NCI-H2107 treated with DMSO at 0.1 percent for 48 hours (cell line): ENCODE measurements around the gene DHRS13.

Experiments used
- DNase-seq: peaks from one replicate; lab custom pipeline; 2025; ENCODE audit not compliant: unreplicated experiment; lab: John Stamatoyannopoulos, UW

DHRS13 gene, protein sequence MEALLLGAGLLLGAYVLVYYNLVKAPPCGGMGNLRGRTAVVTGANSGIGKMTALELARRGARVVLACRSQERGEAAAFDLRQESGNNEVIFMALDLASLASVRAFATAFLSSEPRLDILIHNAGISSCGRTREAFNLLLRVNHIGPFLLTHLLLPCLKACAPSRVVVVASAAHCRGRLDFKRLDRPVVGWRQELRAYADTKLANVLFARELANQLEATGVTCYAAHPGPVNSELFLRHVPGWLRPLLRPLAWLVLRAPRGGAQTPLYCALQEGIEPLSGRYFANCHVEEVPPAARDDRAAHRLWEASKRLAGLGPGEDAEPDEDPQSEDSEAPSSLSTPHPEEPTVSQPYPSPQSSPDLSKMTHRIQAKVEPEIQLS

DNA sequence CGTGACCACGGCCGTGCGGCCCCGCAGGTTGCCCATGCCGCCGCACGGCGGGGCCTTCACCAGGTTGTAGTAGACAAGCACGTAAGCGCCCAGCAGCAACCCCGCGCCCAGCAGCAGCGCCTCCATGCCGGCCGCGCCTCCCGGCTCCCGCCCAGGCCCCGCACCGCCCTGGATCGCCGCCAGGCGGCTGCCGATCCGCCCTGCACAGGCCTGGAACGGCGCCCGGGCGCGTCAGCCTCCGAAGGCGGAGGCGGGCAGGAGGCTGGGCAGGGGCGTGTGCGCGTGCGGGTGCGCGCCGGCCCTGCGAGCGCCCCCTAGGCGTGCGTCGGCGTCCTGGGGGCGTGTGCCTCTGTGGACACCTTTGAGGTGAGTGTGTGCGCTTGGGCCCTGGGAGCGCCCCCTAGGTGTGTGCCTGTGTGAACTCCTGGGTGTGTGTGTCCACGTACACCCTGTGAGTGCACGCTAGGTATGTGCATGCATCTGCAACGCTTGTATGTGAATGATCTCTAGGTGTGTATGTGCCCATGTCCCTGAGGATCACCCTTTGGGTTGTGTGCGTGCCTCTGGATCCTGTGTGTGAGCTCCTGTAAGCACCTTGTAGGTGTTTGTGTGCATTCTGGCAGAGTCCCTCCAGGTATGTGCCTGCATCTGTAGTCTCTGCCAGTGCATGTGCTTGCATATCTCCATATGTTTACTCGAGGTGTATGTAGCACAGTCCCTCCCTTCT, at the start of gene DHRS13:
Gene DHRS13, minus strand, starts transcription at position 261 of the 727 bp plus-strand sequence. Its CDS starts 135 bp downstream, at position 126.
- DNase-seq: peak; percentile 88

DNA sequence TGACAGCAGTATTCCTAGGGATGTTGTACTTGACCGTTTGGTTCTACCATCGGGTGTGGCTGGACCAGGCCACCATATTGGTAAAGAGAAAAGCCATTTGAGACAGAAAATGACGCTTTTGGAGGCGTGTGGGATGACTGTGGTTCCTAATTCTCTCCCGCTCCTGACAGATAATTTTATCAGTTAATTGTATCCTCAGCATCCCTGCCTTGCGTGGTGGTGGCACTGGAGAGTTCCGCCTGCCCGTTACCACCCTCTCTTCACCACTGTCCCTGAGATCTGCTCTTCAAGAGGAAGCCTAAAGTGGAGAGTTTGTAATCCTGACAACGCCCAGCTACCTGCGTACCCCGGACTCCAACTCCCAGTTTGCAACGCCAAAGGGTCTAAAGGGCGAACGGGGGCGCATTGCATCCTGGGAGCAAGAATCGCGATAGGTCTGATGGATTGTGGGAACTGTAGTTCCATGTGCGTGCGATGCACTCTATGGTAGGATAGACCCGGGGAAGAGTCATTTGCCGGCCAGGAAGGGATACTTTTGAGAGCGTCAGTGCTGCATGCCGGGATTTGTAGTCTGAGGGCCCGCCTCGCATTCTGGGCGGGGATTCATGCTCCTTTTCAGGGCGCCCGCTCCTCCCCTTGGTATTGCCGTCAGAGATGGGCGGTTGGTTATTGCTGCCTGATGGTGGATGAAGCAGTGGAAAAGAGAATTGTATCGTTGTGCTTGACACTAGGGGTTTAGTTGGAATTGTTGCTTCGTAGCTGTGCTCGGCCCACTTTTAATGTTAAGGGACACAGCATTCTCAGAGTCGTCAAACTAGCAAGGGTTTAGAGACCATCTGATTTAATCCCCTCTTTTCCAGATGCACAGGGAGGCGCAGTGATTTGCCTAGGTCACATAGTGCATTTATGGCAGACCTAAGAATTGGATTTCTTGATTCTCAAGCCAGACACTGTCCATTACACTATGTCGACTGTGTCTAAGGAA, 49.4 kb upstream of the DHRS13 start:
- DNase-seq: peak; percentile 98

DNA sequence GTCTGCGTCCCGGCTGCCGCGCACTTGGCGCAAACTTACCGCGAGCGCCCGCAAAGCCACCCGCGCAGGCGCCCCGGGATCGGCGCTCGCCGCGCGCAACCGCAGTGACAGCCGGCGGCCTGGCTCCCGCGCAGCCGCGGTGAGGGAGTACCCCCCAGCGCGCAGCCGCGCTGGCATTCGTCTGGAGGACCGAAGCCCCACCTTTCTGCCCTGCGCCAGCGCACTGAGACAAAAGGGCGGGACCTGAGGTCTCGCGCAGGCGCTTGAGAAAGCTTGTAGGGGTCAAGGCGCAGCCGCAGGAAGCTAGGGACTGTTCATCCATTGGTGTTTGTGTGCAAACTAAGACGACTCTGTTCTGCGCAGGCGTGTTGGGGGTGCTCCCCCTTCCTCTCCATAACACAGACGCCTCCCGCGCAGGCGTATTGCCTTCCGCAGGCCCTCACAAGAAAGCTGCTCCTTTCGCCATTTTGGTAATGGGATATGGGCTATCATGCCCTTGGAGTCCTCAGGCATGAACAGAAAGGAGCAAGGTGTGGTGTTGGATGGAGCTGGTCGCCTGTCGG, 48.6 kb upstream of the DHRS13 start, which contains the start of gene PHF12:
Gene PHF12, minus strand, starts transcription at position 91 of the 563 bp plus-strand sequence. CDS start 558 bp downstream, outside the sequence.
- DNase-seq: peak; percentile 100

DNA sequence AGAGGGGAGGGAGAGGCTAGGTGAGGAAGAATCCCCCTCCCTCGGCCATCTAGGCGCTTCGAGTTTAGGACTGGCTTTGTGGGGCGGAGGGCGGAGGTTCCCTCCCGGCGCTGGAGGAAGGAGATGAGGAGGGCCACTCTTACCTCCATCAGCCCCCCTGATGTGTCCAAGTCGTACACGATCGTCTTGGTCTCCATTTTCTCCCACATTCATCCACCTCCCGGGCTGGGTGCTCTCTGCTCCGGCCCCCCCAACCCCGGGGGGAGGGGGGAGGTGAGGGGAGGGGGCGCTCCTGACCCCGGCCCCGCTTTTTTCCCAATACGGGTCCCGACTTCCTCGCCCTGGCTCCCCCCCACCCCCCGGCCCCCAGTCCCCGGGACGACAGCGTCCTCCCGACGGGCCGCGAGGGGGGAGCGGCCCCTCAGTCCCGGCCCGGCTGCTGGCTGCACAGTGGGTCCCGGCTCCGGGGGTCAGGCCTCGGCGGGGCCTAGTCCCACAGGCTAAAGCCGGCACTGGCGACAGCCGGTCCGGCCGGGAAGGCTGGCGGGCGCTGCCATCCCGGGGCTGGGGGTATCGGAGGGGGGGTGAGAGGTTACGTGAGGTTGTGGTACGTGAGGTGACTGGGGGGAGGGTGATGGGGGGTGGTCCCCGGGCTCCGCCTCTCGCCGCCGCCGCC, 48.0 kb upstream of the DHRS13 start:
- no peak for DNase-seq

DNA sequence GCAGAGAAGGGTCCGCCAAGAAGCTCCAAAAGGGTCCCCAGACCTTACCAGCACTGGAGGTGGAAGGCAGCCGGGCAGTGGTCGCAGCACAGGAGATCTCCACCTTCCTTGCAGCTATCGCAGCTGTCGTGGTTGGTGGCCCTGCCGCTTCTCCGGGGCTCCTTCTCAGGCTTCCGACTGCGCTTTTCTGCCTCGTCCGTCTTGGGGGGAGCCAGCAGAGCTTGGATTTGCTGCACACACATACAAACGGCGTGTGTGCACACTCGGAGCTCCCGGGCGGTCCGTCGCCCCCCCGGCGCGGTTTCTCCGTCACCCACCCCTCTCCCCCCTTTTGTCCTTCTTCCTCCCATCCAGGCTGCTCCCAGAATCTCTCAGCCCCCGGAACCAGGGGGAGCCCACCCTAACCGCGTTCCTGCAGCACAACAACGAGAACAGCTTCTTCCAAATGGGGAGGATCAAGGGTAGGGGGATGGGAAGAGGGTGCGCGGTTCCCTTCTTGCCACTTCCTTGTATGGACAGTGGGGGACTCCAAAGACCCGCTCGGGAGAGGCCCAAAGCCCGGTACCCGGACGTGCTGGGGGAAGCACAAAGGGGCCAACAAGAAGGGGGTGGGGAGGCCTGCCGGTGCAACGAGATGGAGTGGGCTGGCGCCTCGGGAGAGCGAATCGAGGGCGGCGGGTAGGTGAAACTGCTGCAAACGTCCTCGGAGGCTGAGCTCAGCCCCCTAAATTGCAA, 47.3 kb upstream of the DHRS13 start:
- peak; percentile 30 for DNase-seq

DNA sequence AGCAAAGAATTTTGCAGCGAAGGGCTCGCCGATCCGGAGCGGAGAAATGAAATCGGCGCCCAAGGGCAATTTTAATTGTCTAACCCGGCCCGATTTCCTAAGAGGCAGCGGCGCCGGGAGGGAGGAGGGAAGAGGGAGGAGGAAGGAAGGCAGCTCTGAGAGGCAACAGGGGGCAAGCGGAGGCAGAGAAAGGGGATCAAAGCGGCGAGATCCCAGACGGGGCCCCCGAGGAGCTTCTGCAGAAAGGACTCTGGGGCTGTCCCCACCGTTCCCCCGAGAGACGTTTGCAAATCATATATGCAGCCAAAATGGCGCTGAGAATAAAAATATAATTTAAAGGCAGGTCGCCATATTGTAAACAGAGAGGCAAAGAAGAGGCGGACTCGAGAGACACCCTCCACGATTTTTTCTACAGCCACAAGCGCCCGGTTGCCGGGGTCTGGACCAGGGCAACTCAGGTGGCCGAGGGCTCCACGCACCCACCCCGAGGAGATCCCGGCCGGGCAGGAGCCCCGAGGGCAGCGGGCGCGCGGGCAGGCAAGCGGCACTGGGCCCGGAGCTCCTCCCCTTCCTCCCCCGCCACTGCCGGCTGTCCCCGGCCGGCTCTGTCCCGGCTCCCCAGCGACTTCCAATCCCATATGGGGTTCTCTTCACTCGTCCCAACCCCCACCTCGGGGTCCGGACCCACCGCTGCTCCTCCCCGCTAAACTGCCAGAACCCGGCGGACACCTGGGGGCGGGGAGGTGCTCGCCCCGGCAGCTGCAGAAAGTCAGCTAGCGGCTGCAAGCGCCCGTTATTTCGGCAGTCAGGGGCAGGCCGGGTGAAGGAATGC, 46.5 kb upstream of the DHRS13 start:
- DNase-seq: peak; percentile 38

DNA sequence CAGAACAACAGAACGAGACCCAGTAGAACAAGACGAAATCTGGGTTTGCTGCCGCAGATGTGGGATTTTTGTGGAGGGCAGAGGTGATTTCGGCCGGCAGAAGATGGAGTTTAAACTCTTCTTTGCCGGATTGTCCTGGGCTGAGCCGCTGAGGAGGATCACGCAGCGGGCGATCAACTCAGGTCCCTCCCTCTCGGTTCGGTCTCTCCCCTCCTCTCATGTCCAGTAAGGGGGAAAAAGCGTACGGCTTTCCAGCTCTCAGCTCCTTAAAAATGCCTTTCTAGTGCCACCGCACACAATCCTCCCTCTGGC, 46.0 kb upstream of the DHRS13 start:
- DNase-seq: no peak

DNA sequence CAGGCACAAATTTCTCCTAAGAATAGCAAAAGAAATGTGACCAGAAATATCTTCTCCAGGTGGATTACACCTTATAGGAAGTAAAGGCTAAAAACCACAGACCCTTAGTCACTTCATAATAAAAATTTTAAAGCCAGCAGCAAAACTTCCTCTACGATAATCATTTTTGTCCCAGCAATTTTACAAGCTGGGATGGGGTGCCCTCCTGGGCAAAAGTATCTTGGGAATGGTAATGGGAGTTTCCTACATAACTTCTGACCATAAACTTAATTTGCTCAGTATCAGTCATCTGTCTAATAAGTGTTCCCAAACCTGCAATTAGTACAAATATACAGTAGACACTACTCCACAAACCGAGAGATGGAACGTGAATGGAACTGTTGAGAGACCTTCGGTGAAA, 45.5 kb upstream of the DHRS13 start:
- DNase-seq: no peak

DNA sequence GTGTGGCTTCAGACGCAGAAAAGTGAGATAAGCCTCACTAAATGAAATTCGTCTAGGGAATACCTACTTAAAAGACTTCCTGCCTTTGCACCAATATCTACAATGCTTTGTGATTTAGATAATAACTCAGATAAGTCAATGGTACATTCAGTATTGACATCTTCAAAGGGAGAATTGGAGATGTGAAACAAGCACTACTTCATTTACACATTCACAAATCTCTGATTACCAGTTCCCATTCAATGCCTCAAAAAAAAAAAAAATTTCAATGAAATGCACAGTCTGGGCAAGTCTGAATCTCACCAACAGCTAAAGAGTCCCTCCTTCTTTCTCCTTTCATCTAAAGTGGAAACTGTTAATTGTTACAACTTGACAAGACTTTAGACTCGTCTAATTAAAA, 44.8 kb upstream of the DHRS13 start:
- DNase-seq: no peak

DNA sequence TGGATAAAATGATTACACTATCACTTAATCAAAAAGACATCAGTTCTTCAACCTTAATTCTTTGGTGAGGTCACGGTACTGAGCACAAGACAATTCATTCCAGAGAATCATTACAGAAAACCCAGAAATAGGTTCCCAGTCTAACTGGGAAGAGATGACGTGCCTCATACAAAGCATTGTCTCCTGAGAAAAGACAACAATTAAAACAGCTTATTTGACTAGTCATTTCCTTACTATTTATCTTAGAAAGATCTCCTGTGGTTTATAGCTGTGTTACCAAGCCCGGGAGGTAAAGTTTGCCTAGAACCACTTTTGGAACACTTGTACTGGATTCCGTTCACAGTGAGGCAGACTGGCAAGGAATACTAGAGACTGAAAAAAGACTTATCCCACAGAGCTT, 43.4 kb upstream of the DHRS13 start:
- DNase-seq: no peak

DNA sequence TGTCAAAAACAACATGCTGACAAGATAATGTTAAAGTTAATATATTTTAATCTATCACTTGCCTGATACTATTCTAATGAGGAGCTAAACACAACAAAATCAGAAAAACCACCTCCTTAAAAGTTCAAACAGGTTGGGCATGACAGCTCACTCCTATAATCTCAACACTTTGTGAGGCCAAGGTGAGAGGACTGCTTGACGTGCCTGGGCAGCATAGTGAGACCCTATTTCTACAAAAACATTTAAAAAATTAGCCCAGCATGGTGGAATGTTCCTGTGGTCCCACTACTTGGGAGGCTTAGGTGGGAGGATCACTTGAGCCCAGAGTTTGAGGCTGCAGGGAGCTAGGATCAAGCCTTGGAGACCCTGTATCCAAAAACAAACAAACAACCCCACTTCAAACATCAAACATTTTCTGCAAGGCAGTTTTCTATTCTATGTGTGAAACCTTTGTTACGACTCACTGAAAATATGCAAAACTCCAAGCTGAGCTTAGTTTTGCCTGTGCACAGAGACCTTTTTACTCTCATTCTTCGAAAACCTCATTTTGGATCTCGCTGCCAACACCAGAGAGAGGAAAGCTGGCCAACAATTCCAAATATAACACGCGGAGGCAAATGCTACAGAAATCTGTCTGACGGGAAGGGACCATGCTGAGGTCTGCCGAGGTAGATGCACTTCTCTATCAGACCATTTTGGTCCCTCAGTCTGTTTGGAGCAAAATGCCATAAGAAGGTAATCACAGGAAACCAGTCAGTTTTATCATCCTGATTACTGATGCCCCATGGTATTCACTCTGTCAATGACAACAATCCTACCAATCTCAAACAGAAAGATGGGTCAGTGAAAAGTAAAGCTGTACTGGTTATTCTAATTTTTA, 42.2 kb upstream of the DHRS13 start:
- no peak for DNase-seq

DNA sequence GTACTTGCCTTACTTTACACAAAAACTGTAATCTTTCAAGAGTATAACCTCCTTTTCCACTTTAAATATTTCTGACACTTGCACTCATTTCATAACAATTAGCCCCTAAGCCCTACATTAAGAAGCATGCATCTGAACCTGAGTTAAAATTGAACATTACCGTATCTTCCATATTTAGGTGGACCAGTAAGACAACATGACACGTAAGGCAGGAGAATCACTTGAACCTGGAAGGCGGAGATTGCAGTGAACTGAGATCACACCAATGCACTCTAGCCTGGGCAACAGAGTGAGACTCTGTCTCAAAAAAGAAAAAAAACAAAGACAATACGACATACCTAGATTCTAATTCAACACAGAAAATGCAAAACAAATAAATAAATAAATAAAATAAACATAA, 41.5 kb upstream of the DHRS13 start:
- no peak for DNase-seq

DNA sequence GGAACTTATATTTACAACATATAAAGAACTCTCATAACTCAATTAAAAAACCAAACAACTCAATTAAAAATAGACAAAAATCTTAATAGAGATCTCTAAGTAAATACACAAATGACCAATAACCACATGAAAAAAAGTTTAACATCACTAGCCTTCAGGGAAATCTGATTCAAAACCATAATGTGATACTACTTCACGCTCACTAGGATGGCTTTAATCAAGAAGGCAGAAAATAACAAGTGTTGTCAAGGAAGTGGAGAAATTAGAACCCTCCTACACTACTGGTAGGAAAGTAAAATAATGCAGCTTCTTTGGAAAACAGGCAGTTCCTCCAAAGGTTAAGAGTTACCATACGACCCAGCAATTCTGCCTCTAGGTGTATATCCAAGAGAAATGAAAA, 40.0 kb upstream of the DHRS13 start:
- no peak for DNase-seq

DNA sequence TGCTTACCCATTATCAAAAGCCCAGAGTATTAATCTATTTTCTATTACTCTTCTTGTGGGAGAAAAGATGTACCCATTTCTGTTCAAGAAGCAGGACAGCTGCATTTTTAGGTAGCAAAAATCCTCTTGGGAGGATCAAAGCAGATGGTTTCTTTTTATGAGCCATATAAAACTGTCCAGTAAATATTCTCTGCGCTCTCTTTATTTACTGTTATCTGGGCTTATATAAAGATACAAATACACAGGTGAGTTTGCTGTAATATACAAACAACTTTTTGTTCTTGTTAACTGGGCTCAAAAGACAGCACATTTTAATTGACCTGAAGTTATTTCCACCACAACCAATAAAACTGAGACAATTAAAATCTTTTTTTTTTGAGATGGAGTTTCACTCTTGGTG, 38.4 kb upstream of the DHRS13 start:
- no peak for DNase-seq

DNA sequence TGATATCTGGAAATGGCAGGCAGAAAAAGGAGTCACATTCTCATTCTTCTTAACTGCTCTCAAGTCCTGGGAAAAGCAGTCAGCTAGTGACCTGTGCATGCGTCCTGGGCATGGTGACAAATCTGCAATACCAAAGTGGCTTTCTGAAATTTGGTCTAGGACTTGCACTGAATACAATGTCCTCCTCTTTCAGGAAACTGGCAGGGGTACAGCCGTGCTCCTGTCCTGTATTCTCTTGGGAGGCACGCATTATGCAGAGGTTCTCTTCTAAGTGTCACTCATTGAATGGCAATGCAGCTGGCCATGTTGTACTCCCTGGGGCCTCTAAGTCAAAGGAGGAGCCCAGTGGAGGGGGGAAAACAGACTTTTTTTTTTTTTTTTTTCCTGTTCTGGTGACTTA, 37.8 kb upstream of the DHRS13 start:
- peak; percentile 88 for DNase-seq

DNA sequence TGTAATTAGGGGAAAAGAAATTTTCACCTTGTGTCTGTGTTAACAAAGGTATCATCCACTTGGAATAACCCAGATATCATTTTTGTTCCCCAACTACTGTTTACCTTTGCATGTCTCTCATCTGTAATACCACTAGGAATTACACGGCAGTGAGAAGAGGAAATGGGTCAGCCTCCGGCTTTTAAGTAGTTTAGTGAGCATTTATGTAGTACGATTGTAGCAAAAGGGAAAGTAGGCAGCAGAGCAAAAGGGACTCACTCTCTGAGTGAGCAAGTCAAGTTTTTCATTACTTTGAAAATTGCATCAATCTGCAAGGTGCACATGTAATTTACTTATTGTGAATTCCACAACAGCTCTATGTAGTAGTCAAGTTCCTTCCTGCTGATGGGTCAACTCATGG, 37.3 kb upstream of the DHRS13 start:
- no peak for DNase-seq

DNA sequence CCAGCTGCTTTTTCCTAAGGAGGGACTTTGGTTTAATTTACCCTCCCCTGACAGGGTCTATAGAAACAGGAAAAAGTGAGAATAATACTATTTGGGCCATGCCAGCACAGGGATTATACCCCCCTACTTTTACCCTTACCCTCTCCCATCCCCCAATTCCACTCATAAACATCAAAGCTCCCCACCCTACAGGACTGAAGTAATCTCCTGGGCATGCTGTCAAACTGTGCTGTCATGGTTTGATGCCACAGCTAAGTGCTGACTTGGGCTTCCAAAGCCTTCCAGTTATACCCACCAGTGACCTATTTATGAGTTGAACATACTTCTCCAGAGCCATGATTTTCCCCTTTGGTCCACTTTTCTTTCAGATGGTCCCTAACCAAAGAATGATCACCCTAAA, 35.7 kb upstream of the DHRS13 start:
- no peak for DNase-seq
